GM12873 (cell line): Measurements from ENCODE around the gene TUBB4A.

Experiments used
- CTCF ChIP-seq: IDR thresholded peaks from 2 replicates; pipeline ENCODE4 v1.5.1; 2012; ENCODE audit warnings: low read depth, mild to moderate bottlenecking, moderate library complexity, low read length, control low read depth; ENCODE audit not compliant: insufficient read depth; ENCODE audit errors: missing control alignments

Gene TUBB4A

GRCh38 chr19:6450166-6450565, 51.9 kb downstream of the TUBB4A start:
- TF ChIP-seq CTCF = no peak

GRCh38 chr19:6448045-6448444, 54.1 kb downstream of the TUBB4A start:
- no peak for TF ChIP-seq CTCF

- TF ChIP-seq CTCF = no peak
Observed at GRCh38 chr19:6446452-6446851, 55.7 kb downstream of the TUBB4A start.
